NCI-H2081 (cell line): ENCODE data around the gene HIBADH.
"Not testable (repeated sequence)": the region's sequence is repeated elsewhere in the genome, so short reads cannot be mapped to it uniquely, and the experiment has no call there.

Source experiments
- DNase-seq, 2 experiments: peaks; one replicate each; lab custom pipeline; 2025; lab: John Stamatoyannopoulos, UW

The HIBADH gene

DNA sequence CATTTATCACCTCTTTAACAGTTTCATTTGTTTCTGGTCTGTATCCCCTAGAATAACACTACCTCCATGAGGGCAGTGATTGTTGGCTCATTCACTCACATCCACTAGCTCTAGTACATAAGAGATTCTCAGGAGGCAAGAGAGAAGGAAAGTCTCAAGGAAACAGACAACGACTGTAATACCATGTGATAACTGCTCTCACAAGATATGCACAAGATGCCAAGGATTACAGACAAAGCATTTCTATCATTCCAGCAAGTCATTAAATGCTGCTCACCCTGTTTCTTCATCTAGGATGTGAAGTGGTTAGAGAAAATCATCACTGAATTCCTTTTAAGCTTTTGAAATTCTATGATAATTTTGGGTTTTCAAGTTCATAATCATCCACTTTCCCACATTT lies 115.3 kb downstream of the HIBADH start:
- no peak for DNase-seq

- no peak for DNase-seq
Observed at GRCh38 chr7:27546610-27547009, 116.1 kb downstream of the HIBADH start.

- DNase-seq, result no peak
Observed at GRCh38 chr7:27535795-27536194, 126.9 kb downstream of the HIBADH start.

DNA sequence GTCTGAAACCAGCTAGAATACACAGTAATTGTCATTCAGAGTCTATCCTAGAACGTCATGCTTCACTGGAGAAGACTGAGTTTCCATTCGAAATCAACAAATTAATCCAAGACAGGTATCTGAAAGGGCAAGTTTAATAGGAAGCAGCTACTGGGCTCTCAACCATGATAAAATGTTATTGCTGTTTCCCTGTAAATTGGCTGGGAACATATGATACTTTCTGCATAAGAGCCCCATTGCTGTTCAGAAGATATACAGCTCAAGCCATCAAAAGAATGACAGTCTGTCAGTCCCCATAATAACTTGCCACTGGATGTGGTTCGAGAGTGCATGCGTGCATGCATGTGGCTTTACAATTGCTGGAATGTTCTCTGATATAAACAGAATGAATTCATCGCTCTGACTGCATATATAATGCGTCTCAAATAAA lies 129.0 kb downstream of the HIBADH start:
- no peak for DNase-seq

DNA sequence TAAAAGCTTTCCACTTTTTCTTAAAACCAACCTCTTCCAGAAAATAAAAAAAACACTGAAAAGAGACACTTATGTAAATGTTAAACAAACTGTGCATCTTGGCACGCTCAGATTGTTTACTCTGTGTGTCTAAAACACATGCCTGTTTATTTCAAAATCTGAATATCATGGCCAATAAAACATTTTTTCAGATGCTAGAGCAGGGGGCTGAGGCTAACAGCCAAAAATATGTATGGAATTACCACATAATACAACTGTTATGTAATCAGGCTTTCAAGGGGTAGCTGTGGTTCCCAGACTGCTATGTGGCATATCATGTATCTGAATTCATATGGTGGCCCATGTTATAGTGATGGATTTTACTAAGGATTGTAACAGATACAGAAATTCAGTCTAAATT lies 130.4 kb downstream of the HIBADH start:
- no peak for DNase-seq

- no peak for DNase-seq
Observed at GRCh38 chr7:27527348-27527714, 135.4 kb downstream of the HIBADH start.

DNA sequence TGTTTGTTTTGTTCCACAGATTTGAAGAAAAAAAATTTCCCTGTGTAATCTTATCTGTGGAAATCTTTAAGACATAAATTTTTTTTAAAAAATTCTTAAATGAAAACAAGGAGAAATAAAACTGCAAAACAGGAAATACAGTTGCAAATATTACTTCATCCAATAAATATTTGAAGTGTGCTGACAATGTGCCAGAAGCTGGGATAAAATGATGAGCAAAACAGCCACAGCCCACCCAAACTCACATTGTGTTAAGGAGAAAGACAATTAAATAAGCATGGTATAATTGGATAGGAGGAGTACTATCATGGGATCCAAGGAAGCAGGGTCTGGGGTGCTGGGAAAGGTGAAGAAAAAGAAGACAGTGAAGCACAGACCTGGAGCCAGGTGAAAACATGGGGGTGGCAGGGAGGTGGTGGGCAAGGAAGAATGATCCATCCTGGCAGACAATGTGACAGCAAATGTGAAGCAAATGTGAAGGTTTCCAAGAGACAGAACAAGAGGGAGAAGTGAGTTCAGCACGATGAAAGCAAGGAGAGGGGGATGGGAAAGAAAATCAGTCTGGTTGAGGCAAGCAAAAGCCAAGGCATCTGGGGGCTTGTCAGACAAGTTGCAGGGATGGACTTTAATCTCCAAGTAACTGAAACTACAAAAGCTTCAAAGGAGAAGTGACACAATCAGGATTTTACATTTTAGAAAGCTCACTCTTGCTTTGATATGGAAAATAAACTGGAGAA lies 135.9 kb downstream of the HIBADH start:
- no peak for DNase-seq

- DNase-seq, result no peak
Observed at GRCh38 chr7:27526131-27526530, 136.6 kb downstream of the HIBADH start.

DNA sequence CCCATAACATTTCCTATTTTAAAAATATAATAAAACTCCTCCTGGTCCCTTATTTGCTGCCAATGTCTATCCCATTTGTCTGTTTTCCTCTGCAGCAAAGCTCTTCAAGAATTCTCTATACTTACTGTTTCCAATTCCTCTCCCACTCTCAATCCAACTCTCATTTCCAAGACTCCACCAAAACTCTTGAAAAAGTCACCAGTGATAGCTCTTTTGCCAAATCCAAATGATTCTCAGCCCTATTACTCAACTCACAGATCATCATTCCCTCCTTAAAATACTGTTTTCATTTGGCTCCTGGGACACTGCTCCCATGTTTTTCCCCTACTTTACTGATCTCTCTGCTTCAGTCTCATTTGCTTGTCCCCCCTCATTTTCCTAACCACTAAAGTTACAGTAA lies 139.4 kb downstream of the HIBADH start:
- no peak for DNase-seq

- DNase-seq, result no peak
Observed at GRCh38 chr7:27522566-27522965, 140.1 kb downstream of the HIBADH start.

GRCh38 chr7:27520815-27521790 lies 141.6 kb downstream of the HIBADH start:
- no peak for DNase-seq

DNA sequence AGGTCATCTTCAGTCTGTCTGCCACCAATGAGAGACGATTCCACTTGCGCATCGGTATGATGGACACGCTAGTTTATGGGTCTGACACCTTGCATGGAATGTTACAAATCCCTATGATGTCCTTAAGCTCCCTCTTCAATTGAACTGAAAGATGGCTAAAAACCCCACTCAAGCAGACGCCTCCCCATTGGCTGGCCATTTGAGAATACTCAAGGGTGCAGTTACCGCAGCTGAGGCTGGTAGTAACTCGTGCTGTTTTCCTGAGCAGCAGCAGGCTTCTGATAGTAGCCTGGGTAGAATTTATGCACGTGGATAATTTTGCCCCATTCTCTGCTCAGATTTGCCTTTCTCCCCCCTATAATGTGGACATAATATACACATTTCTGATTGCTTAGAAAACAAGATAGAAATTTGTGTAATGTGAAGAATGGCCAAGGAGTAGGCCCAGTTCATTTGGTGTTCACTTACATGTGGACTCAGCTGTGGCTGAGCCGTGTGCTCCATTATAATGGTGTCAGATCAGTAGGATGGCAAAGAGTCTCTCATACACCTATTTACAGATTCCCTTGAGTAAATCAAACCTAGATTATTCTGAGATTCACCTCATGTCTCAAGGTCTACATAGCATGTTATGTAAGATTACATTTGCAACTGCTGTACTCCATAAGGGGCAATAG lies 142.8 kb downstream of the HIBADH start:
- DNase-seq, result no peak

GRCh38 chr7:27518561-27519350 lies 143.9 kb downstream of the HIBADH start:
- DNase-seq, result no peak

- no peak for DNase-seq
Observed at GRCh38 chr7:27516421-27516820, 146.3 kb downstream of the HIBADH start.

GRCh38 chr7:27515933-27516332 lies 146.8 kb downstream of the HIBADH start:
- DNase-seq, result no peak

- DNase-seq, result no peak
Observed at GRCh38 chr7:27514861-27515260, 147.8 kb downstream of the HIBADH start.

- no peak for DNase-seq
Observed at GRCh38 chr7:27513885-27514284, 148.8 kb downstream of the HIBADH start.

DNA sequence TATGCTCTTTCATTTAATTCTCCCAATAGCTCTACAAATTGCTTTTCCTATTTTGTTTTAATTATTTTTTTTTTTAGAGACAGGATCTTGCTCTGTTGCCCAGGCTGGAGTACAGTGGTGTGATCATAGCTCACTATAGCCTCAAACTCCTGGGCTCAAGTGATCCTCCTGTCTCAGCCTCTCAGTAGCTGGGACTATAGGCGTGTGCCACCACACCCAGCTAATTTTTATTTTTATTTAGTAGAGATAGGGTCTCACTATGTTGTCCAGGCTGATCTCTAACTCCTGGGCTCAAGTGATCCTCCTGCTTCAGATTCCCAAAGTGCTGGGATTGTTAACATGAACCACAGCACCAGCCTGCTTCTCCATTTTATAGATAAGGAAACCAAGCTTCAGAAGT lies 151.3 kb downstream of the HIBADH start:
- DNase-seq, result not testable (repeated sequence)

DNA sequence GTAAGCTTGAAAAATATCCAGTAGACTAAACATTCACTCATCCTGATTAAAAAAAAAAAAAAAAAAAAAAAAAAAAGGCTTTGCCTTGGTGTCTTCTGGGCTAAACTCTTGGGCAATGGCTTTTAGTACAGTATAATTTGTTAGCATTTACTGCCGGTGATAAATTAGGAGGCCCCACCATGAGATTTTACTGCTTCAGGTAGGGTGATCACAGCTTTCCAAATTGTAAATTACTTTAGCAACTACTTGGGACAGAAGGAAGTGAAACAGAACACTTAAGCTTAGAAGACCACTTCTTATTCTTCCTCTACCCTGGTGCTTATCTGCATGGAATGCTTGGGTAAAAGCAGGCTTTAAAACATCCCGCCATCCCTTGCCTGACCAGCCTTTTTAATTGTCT lies 152.1 kb downstream of the HIBADH start:
- DNase-seq, result no peak

DNA sequence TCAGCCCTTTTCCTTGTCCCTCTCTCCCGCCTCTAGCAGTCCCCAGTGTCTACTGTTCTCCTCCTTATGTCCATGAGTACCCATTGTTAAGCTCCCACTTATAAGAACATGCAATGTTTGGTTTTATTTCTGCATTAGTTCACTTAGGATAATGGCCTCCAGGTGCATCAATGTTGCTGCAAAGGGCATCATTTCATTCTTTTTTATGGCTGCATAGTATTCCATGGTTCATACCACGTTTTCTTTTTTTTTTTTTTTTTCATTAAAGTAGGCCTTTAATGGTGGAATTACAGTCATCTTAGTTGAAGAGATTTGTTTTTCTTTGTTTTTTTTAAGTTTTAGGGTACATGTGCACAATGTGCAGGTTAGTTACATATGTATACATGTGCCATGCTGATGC lies 160.8 kb downstream of the HIBADH start:
- DNase-seq, result not testable (repeated sequence)

DNA sequence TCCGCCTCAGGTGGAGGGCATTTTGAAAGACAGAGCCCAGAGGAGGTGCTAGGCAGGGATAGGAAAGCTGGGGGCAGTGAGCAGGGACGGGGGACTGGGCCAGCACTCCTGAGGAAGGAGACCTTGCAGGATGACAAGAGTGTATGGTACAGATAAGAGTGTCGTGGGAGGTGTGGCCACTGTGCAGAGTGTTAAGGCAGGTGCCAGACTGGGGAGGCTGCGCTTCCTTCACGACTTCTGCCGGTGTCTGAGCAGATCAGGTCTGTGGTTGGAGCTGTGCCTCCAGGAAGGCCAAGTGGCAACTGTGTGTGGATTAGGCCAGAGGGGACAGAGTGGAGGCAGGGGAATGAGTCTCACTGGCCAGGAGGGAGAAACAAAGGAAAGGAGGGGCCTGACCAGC lies 161.7 kb downstream of the HIBADH start:
- no peak for DNase-seq

DNA sequence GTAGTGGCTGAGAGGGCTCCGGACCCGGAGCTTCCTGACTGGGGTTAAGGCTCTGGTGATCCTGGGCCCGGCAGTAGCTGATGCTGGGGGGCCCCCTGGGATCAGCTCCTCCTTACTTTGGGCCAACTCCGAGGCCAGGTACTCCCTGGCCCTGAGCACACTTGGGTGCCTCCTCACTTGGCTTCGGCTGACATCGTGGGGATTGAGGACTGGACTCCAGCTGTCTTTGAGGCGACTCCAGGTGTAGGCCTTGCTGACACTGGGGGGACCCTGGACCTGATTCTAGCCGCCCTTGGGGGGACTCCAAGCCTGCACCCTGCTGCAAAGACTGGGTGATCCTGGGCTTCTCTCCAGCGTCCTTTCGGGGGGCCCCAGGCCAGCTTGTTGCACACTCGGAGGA lies 170.5 kb downstream of the HIBADH start:
- DNase-seq, result no peak
